ENCODE measurements around the gene ZNF444. TPM values are rescaled to one million over a fixed set of nuclear protein-coding genes. Genes with fewer than 3 reads are reported as not detected.
"Not testable (repeated sequence)": the region's sequence is repeated elsewhere in the genome, so short reads cannot be mapped to it uniquely, and the experiment has no call there.

The ZNF444 gene
- total RNA-seq, 1 donor from 2014 or later = 28.7 TPM

GRCh38 chr19:56174550-56174949, 33.5 kb downstream of the ZNF444 start:
- no peaks in the 10 kb centered on the region for H3K9me3 ChIP-seq
- H3K27ac ChIP-seq = no peak overlapping the region
- no peak for DNase-seq (ENCODE audit: extremely low spot score in 2 of 2)
- TF ChIP-seq, protein P1, sequence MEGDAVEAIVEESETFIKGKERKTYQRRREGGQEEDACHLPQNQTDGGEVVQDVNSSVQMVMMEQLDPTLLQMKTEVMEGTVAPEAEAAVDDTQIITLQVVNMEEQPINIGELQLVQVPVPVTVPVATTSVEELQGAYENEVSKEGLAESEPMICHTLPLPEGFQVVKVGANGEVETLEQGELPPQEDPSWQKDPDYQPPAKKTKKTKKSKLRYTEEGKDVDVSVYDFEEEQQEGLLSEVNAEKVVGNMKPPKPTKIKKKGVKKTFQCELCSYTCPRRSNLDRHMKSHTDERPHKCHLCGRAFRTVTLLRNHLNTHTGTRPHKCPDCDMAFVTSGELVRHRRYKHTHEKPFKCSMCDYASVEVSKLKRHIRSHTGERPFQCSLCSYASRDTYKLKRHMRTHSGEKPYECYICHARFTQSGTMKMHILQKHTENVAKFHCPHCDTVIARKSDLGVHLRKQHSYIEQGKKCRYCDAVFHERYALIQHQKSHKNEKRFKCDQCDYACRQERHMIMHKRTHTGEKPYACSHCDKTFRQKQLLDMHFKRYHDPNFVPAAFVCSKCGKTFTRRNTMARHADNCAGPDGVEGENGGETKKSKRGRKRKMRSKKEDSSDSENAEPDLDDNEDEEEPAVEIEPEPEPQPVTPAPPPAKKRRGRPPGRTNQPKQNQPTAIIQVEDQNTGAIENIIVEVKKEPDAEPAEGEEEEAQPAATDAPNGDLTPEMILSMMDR (IDR thresholded peaks at IDR 0.05) = no peak
- TF ChIP-seq POLR2AphosphoS5 (IDR thresholded peaks at IDR 0.05; ENCODE audit: insufficient read depth in 1 of 2, low read depth in 1 of 2) (no peak), POLR2A (IDR thresholded peaks at IDR 0.05) (no peak)
- intact Hi-C loops (cut with DNase I) = no loop called here
- H3K4me3 ChIP-seq = no peak overlapping the region
- no peaks in the 10 kb centered on the region for H3K27me3 ChIP-seq
- H3K4me1 ChIP-seq = no peaks in the 10 kb centered on the region
- H3K36me3 ChIP-seq = no peaks in the 10 kb centered on the region

- H3K4me3 ChIP-seq; H3K4me1 ChIP-seq; H3K27me3 ChIP-seq; intact Hi-C loops (cut with DNase I); H3K27ac ChIP-seq; DNase-seq (ENCODE audit: extremely low spot score in 2 of 2); H3K36me3 ChIP-seq; H3K9me3 ChIP-seq: not testable (repeated sequence)
Observed at GRCh38 chr19:56175861-56176307, 34.8 kb downstream of the ZNF444 start, which contains the start of gene GALP. Gene GALP (plus strand): TSS chr19:56176008. CDS start chr19:56177109, 1,101 bp downstream.

GRCh38 chr19:56176310-56176709, 35.2 kb downstream of the ZNF444 start:
- H3K27me3 ChIP-seq; intact Hi-C loops (cut with DNase I); H3K4me3 ChIP-seq; H3K9me3 ChIP-seq; H3K4me1 ChIP-seq; H3K36me3 ChIP-seq; H3K27ac ChIP-seq; DNase-seq (ENCODE audit: extremely low spot score in 2 of 2): not testable (repeated sequence)

DNA sequence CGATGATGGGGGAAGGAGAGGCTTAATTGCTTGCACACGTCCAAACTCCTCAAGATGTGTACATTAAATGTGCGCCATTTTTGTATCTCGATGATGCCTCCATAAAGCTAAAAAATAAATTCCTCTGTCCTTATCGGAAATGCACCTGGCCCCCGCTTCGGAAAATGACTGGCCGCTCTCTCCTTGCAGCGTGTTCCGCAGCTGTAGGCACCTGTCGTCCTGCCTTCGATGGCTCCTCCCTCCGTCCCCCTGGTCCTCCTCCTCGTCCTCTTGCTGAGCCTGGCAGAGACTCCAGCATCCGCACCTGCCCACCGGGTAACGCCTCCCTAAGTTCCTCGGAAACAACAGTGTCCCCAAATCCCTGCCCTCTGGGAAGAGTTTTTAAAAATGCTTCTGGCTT, 35.8 kb downstream of the ZNF444 start:
- H3K27ac ChIP-seq = no peak overlapping the region
- intact Hi-C loops (cut with DNase I) = no loop called here
- no peaks in the 10 kb centered on the region for H3K27me3 ChIP-seq
- no peak overlapping the region for H3K4me3 ChIP-seq
- H3K36me3 ChIP-seq = no peaks in the 10 kb centered on the region
- no peaks in the 10 kb centered on the region for H3K4me1 ChIP-seq
- no peaks in the 10 kb centered on the region for H3K9me3 ChIP-seq
- TF ChIP-seq, protein P1 (IDR thresholded peaks at IDR 0.05) = no peak
- TF ChIP-seq POLR2AphosphoS5 (IDR thresholded peaks at IDR 0.05; ENCODE audit: insufficient read depth in 1 of 2, low read depth in 1 of 2) (no peak), POLR2A (IDR thresholded peaks at IDR 0.05) (no peak)
- no peak for DNase-seq (ENCODE audit: extremely low spot score in 2 of 2)

DNA sequence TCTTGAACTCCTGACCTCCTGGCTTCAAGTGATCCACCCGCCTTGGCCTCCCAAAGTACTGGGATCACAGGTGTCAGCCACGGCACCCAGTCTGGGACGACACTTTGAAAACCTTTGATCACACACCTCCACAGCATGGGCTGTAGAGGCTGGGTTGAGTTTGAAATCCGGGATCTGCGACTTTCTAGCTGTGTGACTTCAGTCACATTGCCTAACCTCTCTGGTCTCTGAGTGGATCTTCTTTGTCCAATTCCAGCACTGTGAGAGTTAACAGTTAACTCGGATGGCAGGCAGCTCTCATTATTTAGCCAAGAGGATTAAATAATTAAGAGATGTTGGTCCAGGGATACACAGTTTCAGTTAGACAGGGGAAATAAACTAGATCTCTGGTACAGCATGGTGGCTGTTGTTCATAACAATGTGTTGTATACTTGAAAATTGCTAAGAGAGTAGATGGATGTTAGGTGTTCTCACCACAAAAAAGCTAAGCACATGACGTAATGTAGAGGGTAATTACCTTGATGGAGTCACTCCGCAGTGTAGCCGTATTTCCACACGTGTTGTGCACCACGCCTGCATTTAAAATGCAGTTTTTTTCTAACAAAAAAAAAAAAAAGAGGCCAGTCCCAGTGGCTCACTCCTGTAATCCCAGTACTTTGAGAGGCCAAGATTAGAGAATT, 36.6 kb downstream of the ZNF444 start:
- Histone ChIP-seq H3K36me3 (no peaks in the 10 kb centered on the region), H3K27me3 (no peaks in the 10 kb centered on the region), H3K4me1 (no peaks in the 10 kb centered on the region), H3K9me3 (no peaks in the 10 kb centered on the region), H3K4me3 (no peak overlapping the region), H3K27ac (no peak overlapping the region)
- intact Hi-C loops (cut with DNase I) = no loop called here
- no peak for DNase-seq (ENCODE audit: extremely low spot score in 2 of 2)
- TF ChIP-seq, protein P1 (IDR thresholded peaks at IDR 0.05) = no peak
- TF ChIP-seq POLR2AphosphoS5 (IDR thresholded peaks at IDR 0.05; ENCODE audit: insufficient read depth in 1 of 2, low read depth in 1 of 2) (no peak), POLR2A (IDR thresholded peaks at IDR 0.05) (no peak)

GRCh38 chr19:56189785-56190184, 48.7 kb downstream of the ZNF444 start:
- TF ChIP-seq POLR2AphosphoS5 (IDR thresholded peaks at IDR 0.05; ENCODE audit: insufficient read depth in 1 of 2, low read depth in 1 of 2) (no peak), POLR2A (IDR thresholded peaks at IDR 0.05) (no peak)
- TF ChIP-seq, protein P1 (IDR thresholded peaks at IDR 0.05) = no peak
- H3K27ac ChIP-seq = no peak overlapping the region
- no peaks in the 10 kb centered on the region for H3K36me3 ChIP-seq
- no peaks in the 10 kb centered on the region for H3K27me3 ChIP-seq
- no peaks in the 10 kb centered on the region for H3K9me3 ChIP-seq
- no peak for DNase-seq (ENCODE audit: extremely low spot score in 2 of 2)
- no peaks in the 10 kb centered on the region for H3K4me1 ChIP-seq
- H3K4me3 ChIP-seq = no peak overlapping the region
- intact Hi-C loops (cut with DNase I) = no loop called here
